ENCODE measurements around the gene MFN1.

MFN1 gene

DNA sequence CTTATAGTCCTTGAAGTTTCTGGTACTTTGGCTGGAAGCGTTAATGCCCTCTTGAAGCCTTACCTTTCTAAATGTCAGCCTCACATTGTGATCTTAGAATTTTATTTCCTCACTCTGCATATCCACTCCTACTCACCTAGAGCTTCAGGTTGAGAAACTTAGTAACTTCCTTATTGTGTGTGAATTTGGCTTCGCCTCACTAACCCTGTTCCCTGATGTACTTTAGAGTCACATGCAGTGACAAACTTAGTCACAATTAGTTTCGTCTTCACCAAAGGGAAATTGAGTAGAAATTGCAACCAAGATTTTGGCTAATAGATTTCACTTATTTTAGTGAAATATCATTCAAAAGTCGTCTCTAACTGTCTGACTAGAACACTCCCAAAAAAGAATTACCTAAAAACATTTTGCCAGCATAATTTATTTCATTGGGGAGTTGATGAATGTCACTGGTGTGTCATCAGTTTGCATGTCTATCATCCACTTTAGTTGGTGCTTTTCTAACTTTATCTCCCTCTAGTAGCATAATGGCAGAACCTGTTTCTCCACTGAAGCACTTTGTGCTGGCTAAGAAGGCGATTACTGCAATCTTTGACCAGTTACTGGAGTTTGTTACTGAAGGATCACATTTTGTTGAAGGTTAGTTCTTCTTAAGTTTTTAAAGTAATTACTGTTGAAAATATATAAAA, 960 bp downstream of the MFN1 start:
- no peak for DNase-seq

GRCh38 chr3:179355996-179356395, 8.5 kb downstream of the MFN1 start:
- no peak for DNase-seq

DNA sequence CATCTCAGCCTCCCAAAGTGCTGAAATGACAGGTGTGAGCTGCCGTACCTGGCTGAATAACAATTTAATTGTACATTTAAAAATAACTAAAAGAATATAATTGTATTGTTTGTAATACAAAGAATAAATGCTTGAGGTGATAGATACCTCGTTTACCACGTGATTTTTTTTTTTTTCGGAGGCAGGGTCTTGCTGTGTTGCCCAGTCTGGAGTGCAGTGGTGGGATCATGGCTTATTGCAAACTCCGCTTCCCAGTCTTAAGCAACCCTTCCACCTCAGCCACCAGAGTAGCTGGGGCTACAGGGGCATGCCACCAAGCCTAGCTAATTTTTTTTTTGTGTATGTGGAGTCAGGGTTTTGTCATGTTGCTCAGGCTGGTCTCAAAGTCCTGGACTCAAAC, 15.8 kb downstream of the MFN1 start:
- DNase-seq, result no peak

GRCh38 chr3:179369621-179370020, 22.1 kb downstream of the MFN1 start:
- DNase-seq, result no peak

- no peak for DNase-seq
Observed at GRCh38 chr3:179373938-179374337, 26.4 kb downstream of the MFN1 start.

GRCh38 chr3:179375091-179375999, 27.8 kb downstream of the MFN1 start:
- no peak for DNase-seq

- DNase-seq, result no peak
Observed at GRCh38 chr3:179376474-179376873, 29.0 kb downstream of the MFN1 start.

GRCh38 chr3:179391906-179392305, 44.4 kb downstream of the MFN1 start:
- no peak for DNase-seq

- no peak for DNase-seq
Observed at GRCh38 chr3:179398574-179399231, 51.2 kb downstream of the MFN1 start.

DNA sequence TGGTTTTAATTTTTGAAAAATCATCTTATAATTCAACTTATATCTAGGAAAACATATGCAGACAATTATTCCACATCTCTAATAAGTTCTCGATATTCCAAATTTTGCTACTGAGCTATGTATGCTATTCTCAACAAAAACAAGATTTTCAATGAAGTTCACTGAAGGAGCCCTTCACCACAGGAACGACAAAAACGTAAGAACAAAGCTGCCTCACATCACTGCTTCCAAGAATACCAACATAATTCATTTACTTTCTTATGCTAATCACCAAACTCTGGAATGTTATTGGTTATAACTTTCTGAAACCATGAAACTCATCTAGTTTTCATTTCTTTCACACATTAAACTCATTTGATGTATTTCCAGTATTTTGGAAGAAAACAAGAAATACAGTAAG, 54.1 kb downstream of the MFN1 start:
- no peak for DNase-seq

GRCh38 chr3:179402963-179403362, 55.5 kb downstream of the MFN1 start:
- no peak for DNase-seq

DNA sequence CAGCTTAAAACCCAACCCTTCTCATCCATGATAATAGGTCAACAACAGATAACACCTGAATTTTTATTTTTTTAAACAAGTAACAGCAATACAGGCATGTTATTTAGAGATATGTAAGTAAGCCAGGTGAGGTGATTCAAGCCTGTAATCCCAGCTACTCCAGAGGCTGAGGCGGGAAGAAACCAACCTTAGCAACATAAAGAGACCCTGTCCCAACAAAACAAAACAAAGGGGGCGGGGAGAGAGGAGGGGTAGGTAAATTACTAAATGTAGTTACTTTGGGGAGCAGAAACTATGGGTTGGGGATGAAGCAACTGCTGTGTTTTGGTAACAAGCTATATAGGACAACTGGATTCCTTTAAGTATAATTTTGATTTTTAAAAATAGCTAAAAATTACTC, 56.8 kb downstream of the MFN1 start:
- no peak for DNase-seq

DNA sequence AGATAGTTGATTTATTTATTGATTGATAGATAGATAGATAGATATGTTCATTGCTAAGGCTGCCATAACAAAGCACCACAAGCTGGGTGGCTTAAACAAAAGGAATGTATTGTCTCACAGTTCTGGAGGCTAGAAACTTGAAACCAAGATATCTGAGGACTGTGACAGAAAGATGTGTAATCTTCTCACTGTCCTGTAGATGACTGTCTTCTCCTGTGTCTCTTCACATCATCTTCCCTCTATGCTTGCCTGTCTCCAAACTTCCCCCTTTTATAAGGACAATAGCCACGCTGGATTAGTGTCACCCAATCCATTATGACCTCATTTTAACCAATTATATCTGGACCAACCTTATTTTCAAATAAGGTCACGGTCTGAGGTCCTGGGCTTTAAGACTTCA, 62.8 kb downstream of the MFN1 start:
- DNase-seq, result no peak

DNA sequence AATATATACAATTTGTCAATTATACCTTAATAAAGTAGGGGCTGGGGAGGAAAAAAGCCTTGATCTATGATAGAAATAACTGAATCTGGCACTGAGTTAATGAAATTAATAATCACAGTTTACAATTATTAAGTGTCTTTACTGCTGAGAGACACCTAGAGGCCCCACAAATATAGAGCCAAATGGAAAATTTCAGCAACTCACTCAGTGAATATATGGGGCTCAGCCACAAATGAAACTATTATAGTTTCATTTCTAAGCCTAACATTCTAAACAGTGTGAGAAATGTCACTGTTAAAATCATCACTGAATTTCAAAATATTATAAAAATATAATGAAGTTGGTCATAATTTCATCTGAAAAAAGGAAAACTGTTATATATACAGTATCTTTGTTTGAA, 63.5 kb downstream of the MFN1 start:
- DNase-seq, result no peak

- DNase-seq, result no peak
Observed at GRCh38 chr3:179414804-179415203, 67.3 kb downstream of the MFN1 start.

DNA sequence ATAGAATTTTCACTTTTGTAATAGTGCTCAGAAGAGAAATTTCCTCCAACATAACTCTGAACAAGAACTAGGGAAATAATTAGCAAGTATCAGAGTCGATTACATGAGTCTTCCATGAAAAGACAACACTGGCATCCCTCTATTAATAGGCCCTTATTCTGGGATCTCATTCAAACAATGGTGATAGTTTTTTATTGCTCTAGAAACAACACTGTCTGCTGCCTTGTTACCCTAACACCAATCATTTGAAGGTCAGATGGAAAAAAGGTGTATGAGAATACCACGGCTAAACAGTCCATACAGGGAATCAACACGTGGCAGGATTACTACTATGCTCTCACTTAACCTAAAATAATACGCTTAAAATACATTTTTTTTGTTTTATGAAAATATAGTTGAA, 67.9 kb downstream of the MFN1 start:
- DNase-seq, result no peak

DNA sequence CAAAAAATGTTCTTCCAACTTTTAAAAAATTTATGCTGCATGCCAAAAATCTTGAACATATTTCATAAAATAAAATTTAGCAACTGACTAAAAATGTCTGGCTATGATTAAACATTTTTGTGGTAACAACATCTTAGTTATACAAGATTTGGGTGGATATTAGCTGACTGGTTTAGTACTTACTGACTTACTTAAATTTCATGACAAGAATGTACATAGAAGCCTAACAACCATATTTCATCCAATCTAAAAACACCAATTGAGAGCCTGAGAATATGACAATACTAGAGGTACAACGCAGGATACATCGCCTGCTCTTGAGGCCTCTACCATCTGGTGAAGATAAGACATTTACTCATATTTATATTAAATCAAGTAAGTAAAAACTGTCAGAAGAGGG, 69.2 kb downstream of the MFN1 start:
- DNase-seq, result no peak

DNA sequence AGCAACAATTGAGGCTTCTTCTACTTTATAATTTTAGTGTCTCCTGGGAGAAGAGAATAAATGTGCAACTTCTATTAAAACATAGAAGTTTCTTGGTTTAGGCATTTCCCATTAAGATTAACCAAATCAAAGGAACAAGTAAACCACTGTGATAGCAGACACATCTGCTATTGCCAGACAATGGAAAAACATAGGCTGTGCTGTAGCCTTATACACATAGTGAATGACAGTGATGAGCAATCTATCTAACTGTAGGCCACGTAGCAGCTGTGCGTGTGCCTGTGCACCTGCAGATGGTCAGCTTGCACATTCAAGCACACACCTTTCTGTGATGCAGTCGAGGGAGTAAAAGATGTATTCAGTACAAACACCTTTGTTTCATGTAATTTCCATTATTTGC, 71.1 kb downstream of the MFN1 start:
- no peak for DNase-seq

- DNase-seq, result no peak
Observed at GRCh38 chr3:179421500-179421899, 74.0 kb downstream of the MFN1 start.

GRCh38 chr3:179425075-179425474, 77.6 kb downstream of the MFN1 start:
- no peak for DNase-seq

- DNase-seq, result no peak
Observed at GRCh38 chr3:179428876-179429548, 81.5 kb downstream of the MFN1 start.

- DNase-seq, result no peak
Observed at GRCh38 chr3:179430277-179430870, 82.9 kb downstream of the MFN1 start.

GRCh38 chr3:179432021-179432420, 84.5 kb downstream of the MFN1 start:
- DNase-seq, result no peak

Data from DMS79 treated with DMSO at 0.1 percent for 48 hours (cell line).